NT2/D1 (cell line): ENCODE data around the gene ATP13A2.

Source experiments
- SUZ12 ChIP-seq: IDR thresholded peaks from 2 replicates; pipeline ENCODE4 v1.6.1; 2011; ENCODE audit not compliant: insufficient read length, insufficient read depth; ENCODE audit errors: extremely low read depth
- YY1 ChIP-seq: IDR thresholded peaks from 2 replicates; pipeline ENCODE4 v1.6.1; 2011; ENCODE audit not compliant: insufficient read length, insufficient read depth
- ZNF274 ChIP-seq: IDR thresholded peaks from 2 replicates; pipeline ENCODE4 v1.6.1; 2011; ENCODE audit warnings: mild to moderate bottlenecking, low read depth, low read length

GRCh38 chr1:17002524-17002902 is 9.2 kb downstream of the ATP13A2 start:
- TF ChIP-seq SUZ12 (no peak), ZNF274 (no peak), YY1 (no peak)
